ENCODE data around the gene NPC1.

DNA sequence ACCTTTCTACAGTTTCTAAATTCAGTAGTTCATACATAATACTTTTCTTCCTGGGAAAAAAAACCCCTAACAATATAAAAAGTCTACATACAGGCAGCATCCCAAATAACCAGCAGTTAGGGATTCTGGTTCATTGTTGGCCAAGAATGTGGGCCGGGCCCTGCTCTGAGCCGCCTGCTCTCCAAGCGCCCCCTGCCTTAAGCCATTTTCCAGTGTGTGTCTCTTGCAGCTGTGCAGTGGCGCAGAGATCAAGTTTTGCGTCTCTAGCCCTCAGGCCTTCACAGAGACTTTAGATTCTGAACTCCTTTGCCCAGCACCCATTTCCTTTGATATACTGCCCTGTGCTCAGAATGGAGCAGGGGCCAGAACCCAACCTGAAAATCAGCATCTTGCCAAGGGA is 50.1 kb downstream of the NPC1 start:
- TF ChIP-seq, protein P1, sequence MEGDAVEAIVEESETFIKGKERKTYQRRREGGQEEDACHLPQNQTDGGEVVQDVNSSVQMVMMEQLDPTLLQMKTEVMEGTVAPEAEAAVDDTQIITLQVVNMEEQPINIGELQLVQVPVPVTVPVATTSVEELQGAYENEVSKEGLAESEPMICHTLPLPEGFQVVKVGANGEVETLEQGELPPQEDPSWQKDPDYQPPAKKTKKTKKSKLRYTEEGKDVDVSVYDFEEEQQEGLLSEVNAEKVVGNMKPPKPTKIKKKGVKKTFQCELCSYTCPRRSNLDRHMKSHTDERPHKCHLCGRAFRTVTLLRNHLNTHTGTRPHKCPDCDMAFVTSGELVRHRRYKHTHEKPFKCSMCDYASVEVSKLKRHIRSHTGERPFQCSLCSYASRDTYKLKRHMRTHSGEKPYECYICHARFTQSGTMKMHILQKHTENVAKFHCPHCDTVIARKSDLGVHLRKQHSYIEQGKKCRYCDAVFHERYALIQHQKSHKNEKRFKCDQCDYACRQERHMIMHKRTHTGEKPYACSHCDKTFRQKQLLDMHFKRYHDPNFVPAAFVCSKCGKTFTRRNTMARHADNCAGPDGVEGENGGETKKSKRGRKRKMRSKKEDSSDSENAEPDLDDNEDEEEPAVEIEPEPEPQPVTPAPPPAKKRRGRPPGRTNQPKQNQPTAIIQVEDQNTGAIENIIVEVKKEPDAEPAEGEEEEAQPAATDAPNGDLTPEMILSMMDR (IDR thresholded peaks at IDR 0.05 in 4 of 5, conservative IDR thresholded peaks at IDR 0.05 in 1 of 5), result no peak
- TF ChIP-seq POLR2A (IDR thresholded peaks at IDR 0.05), result no peak
